ENCODE data around the gene EHD4.

EHD4 gene

DNA sequence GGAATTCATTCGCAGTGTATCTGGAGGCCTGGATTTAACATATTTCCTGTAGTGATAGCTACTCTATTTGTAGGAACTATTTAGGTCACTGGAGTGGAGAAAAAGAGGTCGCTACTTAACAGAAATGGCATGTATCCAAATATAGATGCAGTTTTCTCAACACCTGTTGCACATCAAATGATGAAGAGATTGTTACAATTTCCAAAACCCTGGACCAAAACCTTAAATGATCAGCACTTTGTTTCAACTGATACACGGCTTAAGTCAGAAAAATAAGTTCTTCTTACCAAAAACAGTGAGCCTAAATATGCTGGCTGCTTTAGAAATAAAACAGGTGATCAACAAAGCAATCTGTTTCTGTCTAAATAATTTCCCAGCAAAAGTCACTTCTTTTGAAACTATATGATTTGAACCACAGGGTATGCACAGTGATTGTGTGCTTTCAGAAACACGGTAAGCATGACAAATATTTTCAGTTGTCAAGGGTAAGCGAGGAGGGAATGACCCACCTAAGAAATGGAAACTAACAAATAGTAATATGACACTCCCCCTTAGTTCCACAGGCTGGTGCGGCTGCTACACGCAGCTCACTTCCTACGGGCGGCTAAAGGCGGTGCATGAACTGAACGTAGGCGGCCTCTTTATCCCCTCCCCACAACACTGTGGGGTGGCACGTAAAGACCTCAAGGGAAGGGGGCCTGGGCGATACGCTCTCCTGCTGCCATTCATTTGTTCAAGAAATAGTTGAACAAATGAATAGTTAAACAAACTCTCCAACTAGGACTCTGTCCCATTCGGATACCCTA, 1.1 kb downstream of the EHD4 start:
- Histone ChIP-seq H3K9me3 (ENCODE audit: control insufficient read depth, low read length) (no peaks in the 10 kb centered on the region), H3K9ac (ENCODE audit: low read length) (peak overlapping the region; percentile 67), H3K4me1 (ENCODE audit: control insufficient read depth, insufficient read depth, low read length) (peaks cover 24% of the 10 kb centered on the region), H3K36me3 (ENCODE audit: control insufficient read depth, insufficient read depth, low read length) (no peaks in the 10 kb centered on the region), H3K4me3 (ENCODE audit: low read length) (peak overlapping the region; percentile 64), H3K27me3 (ENCODE audit: control insufficient read depth, insufficient read depth, low read length) (no peaks in the 10 kb centered on the region)

DNA sequence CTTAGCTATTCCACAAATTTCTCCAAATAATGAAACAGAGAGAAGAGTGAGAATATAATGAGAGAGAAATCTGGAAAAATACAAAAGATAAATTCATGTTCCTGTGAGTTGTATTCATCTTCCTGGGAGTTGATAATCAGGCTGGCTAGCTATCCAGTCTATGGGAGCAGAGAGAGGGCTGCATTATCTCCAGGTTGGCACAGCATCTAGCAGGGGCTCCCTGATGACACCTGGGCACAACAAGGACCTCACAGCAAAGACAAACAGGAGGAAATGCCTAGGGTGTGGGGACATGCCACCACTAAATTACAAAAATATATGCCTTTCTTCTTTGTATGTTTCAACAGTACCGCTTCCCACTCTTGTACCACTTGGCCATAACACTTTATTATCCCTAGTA, 1.9 kb downstream of the EHD4 start:
- Histone ChIP-seq H3K36me3 (ENCODE audit: control insufficient read depth, insufficient read depth, low read length) (no peaks in the 10 kb centered on the region), H3K4me1 (ENCODE audit: control insufficient read depth, insufficient read depth, low read length) (peaks cover 28% of the 10 kb centered on the region), H3K9ac (ENCODE audit: low read length) (no peak overlapping the region), H3K9me3 (ENCODE audit: control insufficient read depth, low read length) (no peaks in the 10 kb centered on the region), H3K4me3 (ENCODE audit: low read length) (no peak overlapping the region), H3K27me3 (ENCODE audit: control insufficient read depth, insufficient read depth, low read length) (no peaks in the 10 kb centered on the region)

DNA sequence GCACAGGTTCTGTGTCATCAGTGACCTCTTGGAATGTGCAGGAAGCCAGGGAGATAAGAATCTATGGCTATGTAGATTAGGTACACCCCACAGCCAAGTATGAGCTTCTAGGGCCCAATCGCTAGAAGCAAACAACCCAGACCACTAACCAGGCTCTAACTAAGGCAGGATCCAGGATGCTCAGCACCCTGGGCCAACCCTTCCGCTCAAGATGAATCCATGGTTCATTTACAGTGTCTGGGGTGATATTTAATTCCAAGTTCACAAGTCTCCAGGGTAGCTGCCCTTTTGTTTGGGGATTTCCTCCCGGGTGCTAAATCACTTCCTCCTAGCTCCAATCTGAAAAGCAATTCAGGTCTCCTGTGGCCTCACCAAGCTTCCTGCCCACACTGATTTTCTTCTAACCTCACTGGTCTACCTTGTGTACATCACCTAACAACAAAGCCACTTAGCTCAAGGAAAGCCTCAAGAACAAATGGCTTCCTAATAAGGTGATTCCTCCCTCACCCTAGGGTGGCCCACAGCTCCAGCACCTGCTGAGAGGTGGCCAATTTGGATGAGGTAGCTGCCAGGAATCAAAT, 2.4 kb downstream of the EHD4 start:
- Histone ChIP-seq H3K9me3 (ENCODE audit: control insufficient read depth, low read length) (no peaks in the 10 kb centered on the region), H3K36me3 (ENCODE audit: control insufficient read depth, insufficient read depth, low read length) (no peaks in the 10 kb centered on the region), H3K4me1 (ENCODE audit: control insufficient read depth, insufficient read depth, low read length) (peaks cover 28% of the 10 kb centered on the region), H3K27me3 (ENCODE audit: control insufficient read depth, insufficient read depth, low read length) (no peaks in the 10 kb centered on the region), H3K9ac (ENCODE audit: low read length) (no peak overlapping the region), H3K4me3 (ENCODE audit: low read length) (no peak overlapping the region)

DNA sequence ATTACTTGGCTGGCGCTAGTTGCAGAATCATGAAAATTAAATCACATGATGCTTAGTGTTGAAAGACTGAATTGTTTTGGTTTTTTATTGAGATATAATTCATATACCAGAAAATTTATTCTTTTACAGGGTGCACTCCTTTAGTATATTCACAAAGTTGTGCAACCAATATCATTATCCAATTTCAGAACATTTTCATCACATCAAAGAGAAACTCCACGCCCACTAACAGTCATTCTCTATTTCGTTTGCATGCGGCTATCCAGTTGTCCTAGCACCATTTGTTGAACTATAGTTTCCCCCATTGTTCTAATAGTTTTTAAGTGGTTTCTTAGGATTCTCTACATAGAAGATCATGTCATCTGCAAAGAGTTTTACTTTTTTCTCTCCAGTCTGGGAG, 3.7 kb downstream of the EHD4 start:
- H3K27me3 ChIP-seq (ENCODE audit: control insufficient read depth, insufficient read depth, low read length) = no peaks in the 10 kb centered on the region
- no peaks in the 10 kb centered on the region for H3K36me3 ChIP-seq (ENCODE audit: control insufficient read depth, insufficient read depth, low read length)
- H3K4me1 ChIP-seq (ENCODE audit: control insufficient read depth, insufficient read depth, low read length) = peaks cover 28% of the 10 kb centered on the region
- H3K4me3 ChIP-seq (ENCODE audit: low read length) = no peak overlapping the region
- no peaks in the 10 kb centered on the region for H3K9me3 ChIP-seq (ENCODE audit: control insufficient read depth, low read length)
- no peak overlapping the region for H3K9ac ChIP-seq (ENCODE audit: low read length)

DNA sequence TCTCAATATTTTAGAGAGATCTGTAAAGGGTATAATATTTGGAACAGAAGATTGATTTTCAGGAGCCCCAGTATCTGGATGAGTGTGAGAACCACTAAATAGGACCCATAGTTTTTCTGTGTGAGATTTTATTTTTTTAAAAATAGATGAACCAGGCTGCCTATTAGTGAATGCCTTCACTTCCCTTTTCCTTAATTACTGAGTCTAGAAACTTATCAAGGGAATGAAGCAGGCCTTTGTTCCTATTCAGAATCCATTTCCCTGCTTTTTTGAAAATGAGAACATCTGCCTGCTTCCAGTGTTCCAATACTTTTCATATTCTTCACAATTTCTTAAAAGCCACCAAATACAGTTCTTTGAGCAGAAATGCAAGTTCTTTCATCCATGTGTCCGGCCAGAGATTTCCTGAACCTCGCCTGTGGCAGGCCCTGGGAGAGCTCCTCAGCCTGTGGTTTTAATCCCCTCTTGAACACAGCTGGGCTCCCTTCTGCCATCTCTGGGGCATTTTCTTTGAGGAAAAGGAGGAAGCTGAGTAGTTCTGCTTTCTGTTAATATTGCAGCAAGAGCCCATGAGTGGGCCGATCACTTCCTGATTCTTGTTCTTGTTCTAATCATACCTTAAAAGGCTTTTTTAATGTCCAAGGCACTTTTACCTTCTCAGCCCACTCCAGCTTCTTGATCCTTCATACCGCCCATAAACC, 4.7 kb downstream of the EHD4 start:
- Histone ChIP-seq H3K4me1 (ENCODE audit: control insufficient read depth, insufficient read depth, low read length) (peaks cover 24% of the 10 kb centered on the region), H3K36me3 (ENCODE audit: control insufficient read depth, insufficient read depth, low read length) (no peaks in the 10 kb centered on the region), H3K4me3 (ENCODE audit: low read length) (no peak overlapping the region), H3K27me3 (ENCODE audit: control insufficient read depth, insufficient read depth, low read length) (no peaks in the 10 kb centered on the region), H3K9me3 (ENCODE audit: control insufficient read depth, low read length) (no peaks in the 10 kb centered on the region), H3K9ac (ENCODE audit: low read length) (no peak overlapping the region)

DNA sequence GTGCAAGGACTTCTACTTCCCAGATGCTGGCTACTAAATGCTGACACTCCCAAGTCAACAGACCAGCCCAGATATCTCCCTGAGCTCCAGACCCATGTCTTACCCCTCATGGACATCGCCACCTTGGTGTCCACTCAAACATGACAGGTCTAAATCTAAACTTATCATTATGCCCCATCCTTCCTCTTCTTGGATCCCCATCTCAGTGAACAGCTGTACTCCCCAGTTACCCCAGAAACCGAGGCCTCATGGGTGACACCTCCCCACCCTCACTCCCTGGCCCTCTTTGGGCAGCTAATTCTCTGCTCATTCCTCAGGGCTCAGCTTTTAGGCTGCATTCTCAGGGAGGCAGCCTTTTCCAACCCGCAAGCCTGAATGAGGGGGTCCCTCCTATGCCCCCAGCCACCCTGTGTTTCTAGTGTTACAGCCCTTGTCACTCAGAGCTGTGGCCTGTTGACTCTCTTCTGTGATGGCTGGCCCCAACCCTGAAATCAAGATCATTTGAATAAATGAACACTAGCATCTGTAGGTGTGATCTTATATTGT, 5.4 kb downstream of the EHD4 start:
- Histone ChIP-seq H3K4me1 (ENCODE audit: control insufficient read depth, insufficient read depth, low read length) (peaks cover 24% of the 10 kb centered on the region), H3K9ac (ENCODE audit: low read length) (no peak overlapping the region), H3K9me3 (ENCODE audit: control insufficient read depth, low read length) (no peaks in the 10 kb centered on the region), H3K36me3 (ENCODE audit: control insufficient read depth, insufficient read depth, low read length) (no peaks in the 10 kb centered on the region), H3K27me3 (ENCODE audit: control insufficient read depth, insufficient read depth, low read length) (no peaks in the 10 kb centered on the region), H3K4me3 (ENCODE audit: low read length) (no peak overlapping the region)

DNA sequence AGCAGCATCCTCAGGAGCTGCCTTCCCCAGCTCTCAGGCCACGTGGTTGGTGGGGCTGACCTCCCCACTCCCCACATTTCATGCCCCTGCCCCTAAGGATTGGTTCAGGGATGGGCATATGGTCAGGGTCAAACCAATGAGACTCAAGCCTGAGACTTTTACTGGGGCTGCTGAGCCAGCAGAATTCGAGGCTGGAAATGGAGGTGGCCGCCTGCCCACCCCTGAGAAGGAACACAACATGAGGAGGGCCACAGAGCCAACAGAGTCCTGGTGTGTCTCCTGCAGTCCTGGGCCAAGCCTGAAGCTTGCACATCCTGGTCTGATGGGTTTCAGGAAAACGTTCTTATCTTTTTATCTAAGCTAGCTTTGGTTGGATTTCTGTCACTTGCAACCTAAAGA, 5.9 kb downstream of the EHD4 start:
- H3K4me3 ChIP-seq (ENCODE audit: low read length) = no peak overlapping the region
- H3K27me3 ChIP-seq (ENCODE audit: control insufficient read depth, insufficient read depth, low read length) = no peaks in the 10 kb centered on the region
- peaks cover 24% of the 10 kb centered on the region for H3K4me1 ChIP-seq (ENCODE audit: control insufficient read depth, insufficient read depth, low read length)
- no peaks in the 10 kb centered on the region for H3K36me3 ChIP-seq (ENCODE audit: control insufficient read depth, insufficient read depth, low read length)
- H3K9me3 ChIP-seq (ENCODE audit: control insufficient read depth, low read length) = no peaks in the 10 kb centered on the region
- no peak overlapping the region for H3K9ac ChIP-seq (ENCODE audit: low read length)

DNA sequence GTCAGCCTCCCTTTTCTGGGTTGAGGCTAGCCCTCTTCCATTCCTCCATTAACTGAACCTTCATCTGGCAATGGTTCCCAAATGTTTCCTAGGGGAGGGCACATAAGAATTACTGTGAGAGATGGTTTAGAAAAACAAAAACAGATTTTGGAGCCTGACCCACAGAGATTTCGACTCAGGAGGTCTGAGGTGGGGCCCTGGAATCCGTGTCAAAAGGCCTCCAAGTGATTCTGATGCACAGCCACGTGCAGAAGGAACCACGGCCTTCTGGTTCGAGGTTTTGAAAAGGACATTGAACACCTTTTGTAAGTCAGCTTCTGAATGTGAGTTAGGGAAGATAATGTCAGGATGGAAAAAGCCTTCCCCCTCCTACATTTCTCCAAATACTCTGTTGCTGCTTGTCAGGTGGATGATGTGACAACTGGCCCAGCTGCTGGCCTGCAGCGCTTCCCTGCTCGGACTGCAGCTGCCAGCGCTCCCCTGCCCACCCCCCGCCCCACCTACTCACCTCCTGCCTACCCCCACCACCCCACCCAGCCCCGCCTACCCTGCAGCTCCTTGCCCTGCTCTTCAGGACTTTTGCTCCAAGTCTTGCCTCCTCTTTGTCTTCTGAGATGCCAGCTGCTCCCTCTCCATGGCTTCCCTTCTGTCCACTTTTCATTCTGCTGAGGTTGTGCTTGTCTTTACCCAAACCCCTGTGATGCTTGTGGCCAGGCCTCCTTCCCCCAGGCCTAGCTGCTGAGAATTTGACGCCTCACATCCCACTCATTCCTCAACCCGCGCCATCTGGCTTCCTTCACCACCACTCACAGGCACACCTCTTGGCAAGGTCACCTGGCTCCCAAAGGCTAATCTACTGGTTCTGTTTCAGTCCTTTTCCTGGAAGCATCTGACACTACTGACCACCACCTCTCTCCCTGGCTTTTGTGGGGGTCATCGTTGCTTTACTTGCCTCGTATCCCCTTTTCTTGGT, 6.6 kb downstream of the EHD4 start:
- no peaks in the 10 kb centered on the region for H3K27me3 ChIP-seq (ENCODE audit: control insufficient read depth, insufficient read depth, low read length)
- H3K4me3 ChIP-seq (ENCODE audit: low read length) = no peak overlapping the region
- H3K9me3 ChIP-seq (ENCODE audit: control insufficient read depth, low read length) = no peaks in the 10 kb centered on the region
- peaks cover 28% of the 10 kb centered on the region for H3K4me1 ChIP-seq (ENCODE audit: control insufficient read depth, insufficient read depth, low read length)
- no peak overlapping the region for H3K9ac ChIP-seq (ENCODE audit: low read length)
- H3K36me3 ChIP-seq (ENCODE audit: control insufficient read depth, insufficient read depth, low read length) = no peaks in the 10 kb centered on the region

DNA sequence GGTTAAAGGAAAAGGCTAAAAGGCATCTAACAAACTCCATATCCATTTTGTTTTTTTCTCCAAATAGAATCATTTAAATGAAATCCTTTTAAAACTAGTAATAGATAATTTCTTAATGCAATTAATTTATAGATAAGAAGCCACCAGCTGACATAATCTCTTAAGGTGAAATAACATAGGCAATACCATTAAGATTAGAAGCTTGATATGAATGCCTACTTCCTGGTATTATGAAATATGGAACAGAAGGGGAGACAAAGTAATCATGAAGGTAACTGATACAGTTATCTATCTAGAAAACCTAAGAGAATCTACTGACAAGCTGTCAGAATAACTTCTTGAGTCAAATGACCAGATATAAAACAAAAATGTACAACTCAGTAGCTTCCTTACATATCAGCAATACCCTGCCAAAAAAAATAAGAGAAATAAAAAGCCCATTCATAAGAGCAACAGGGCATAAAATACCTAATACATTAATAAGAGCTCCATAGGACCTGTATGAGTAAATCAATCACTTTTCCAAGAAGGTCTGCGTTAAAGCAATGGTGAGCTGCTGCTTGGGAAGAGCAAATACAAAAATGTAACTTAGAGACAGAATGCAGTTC, 10.7 kb downstream of the EHD4 start:
- H3K4me1 ChIP-seq (ENCODE audit: control insufficient read depth, insufficient read depth, low read length) = peaks cover 15% of the 10 kb centered on the region
- no peak overlapping the region for H3K9ac ChIP-seq (ENCODE audit: low read length)
- no peaks in the 10 kb centered on the region for H3K9me3 ChIP-seq (ENCODE audit: control insufficient read depth, low read length)
- H3K4me3 ChIP-seq (ENCODE audit: low read length) = no peak overlapping the region
- H3K27me3 ChIP-seq (ENCODE audit: control insufficient read depth, insufficient read depth, low read length) = no peaks in the 10 kb centered on the region
- H3K36me3 ChIP-seq (ENCODE audit: control insufficient read depth, insufficient read depth, low read length) = no peaks in the 10 kb centered on the region

DNA sequence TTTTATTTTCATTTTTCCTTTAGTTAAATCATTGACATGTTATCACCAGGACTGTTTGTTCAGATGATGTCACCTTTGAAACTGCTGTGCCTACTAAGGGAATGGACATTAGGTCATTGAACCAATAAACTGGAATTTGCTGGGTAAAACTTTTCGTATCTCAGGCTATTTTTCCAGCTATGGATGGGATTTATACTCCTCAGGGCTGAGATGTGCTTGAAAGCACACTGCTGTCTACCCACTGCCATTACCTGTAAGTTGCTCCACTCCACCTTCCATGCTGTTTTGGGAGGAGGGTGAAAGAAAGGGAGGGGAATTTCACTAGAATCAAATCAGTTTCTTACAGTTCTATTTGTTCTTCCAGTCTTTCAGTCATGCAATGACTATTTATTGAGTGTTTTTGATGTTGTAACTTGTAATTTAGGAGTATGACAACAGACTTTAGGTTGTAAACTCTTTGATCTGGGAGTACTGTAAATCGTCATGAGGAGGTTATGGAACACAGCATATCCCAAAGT, 11.3 kb downstream of the EHD4 start:
- H3K27me3 ChIP-seq (ENCODE audit: control insufficient read depth, insufficient read depth, low read length) = no peaks in the 10 kb centered on the region
- H3K4me1 ChIP-seq (ENCODE audit: control insufficient read depth, insufficient read depth, low read length) = peaks cover 8% of the 10 kb centered on the region
- no peak overlapping the region for H3K9ac ChIP-seq (ENCODE audit: low read length)
- no peaks in the 10 kb centered on the region for H3K36me3 ChIP-seq (ENCODE audit: control insufficient read depth, insufficient read depth, low read length)
- no peaks in the 10 kb centered on the region for H3K9me3 ChIP-seq (ENCODE audit: control insufficient read depth, low read length)
- H3K4me3 ChIP-seq (ENCODE audit: low read length) = no peak overlapping the region

DNA sequence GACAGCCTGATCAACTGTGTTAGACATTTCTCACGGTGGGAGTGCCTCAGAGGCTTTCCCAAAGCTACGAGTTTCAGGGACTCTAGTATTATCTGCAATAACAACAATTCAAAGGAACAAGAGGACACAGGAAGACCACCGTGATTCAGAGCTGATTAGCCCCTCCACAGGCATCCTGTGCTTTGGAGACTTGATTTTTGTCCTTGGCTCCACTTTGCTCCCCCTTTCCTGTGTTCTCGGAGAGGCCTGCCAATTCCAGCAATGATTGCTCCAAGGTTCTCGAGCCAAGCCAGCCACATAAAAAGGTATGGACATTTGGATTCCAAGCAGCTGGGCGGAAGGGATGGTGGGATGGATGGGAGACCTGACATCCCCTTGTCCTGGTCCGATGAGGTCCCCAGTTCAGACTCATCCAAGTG, 14.3 kb downstream of the EHD4 start:
- no peaks in the 10 kb centered on the region for H3K27me3 ChIP-seq (ENCODE audit: control insufficient read depth, insufficient read depth, low read length)
- no peaks in the 10 kb centered on the region for H3K36me3 ChIP-seq (ENCODE audit: control insufficient read depth, insufficient read depth, low read length)
- H3K4me3 ChIP-seq (ENCODE audit: low read length) = no peak overlapping the region
- H3K4me1 ChIP-seq (ENCODE audit: control insufficient read depth, insufficient read depth, low read length) = peaks cover 7% of the 10 kb centered on the region
- no peak overlapping the region for H3K9ac ChIP-seq (ENCODE audit: low read length)
- H3K9me3 ChIP-seq (ENCODE audit: control insufficient read depth, low read length) = no peaks in the 10 kb centered on the region

All from mucosa of stomach (tissue), 1 donor.